HepG2 (cell line): ENCODE data around the gene ANKRD65. TPM values are rescaled to one million over a fixed set of nuclear protein-coding genes. Genes with fewer than 3 reads are reported as not detected.
A peak's percentile ranks its signal among the peaks of the same experiment; 100 is the strongest.

Experiments
- DNMT3B ChIP-seq: conservative IDR thresholded peaks from 2 replicates; pipeline ENCODE4 v1.6.1; 2016; ENCODE audit warnings: missing biosample characterization, control low read depth
- FOXC1 ChIP-seq: sonication (generic); formaldehyde crosslinking; IDR thresholded peaks from 2 replicates; pipeline ENCODE4 v1.8.0; 2022; ENCODE audit warnings: mild to moderate bottlenecking, missing genetic modification reagents, borderline replicate concordance
- HNF1B ChIP-seq: sonication (generic); formaldehyde crosslinking; IDR thresholded peaks from 2 replicates; pipeline ENCODE4 v1.5.1; 2020; ENCODE audit warnings: mild to moderate bottlenecking, moderate library complexity, missing genetic modification reagents
- HOMEZ ChIP-seq: IDR thresholded peaks from 2 replicates; pipeline ENCODE4 v1.6.1; 2016; ENCODE audit warnings: low read depth
- HOXA7 ChIP-seq: sonication (generic); formaldehyde crosslinking; IDR thresholded peaks from 2 replicates; pipeline ENCODE4 v1.8.1; 2022; ENCODE audit warnings: mild to moderate bottlenecking, missing genetic modification reagents, moderate library complexity
- HOXD1 ChIP-seq: sonication (generic); formaldehyde crosslinking; IDR thresholded peaks from 2 replicates; pipeline ENCODE4 v1.5.0; 2020; ENCODE audit warnings: missing genetic modification reagents
- MTF2 ChIP-seq: sonication (generic); formaldehyde crosslinking; IDR thresholded peaks from 2 replicates; pipeline ENCODE4 v1.5.0; 2020; ENCODE audit warnings: missing genetic modification reagents, borderline replicate concordance
- NFE2 ChIP-seq: sonication (generic); formaldehyde crosslinking; IDR thresholded peaks from 2 replicates; pipeline ENCODE4 v1.4.0; 2020; ENCODE audit warnings: missing genetic modification reagents
- NFE2L1 ChIP-seq: sonication (generic); formaldehyde crosslinking; IDR thresholded peaks from 2 replicates; pipeline ENCODE4 v1.4.0; 2020; ENCODE audit warnings: missing genetic modification reagents, mild to moderate bottlenecking, borderline replicate concordance
- NFYB ChIP-seq: sonication (generic); formaldehyde crosslinking; IDR thresholded peaks from 2 replicates; pipeline ENCODE4 v1.4.0; 2020; ENCODE audit warnings: missing genetic modification reagents
- PAXIP1 ChIP-seq: sonication (generic); formaldehyde crosslinking; conservative IDR thresholded peaks from 2 replicates; pipeline ENCODE4 v1.4.0; 2020; ENCODE audit warnings: mild to moderate bottlenecking, missing genetic modification reagents, moderate library complexity
- PPARG ChIP-seq: conservative IDR thresholded peaks from 2 replicates; pipeline ENCODE4 v1.6.1; 2016; ENCODE audit warnings: missing biosample characterization, missing genetic modification reagents
- TBP ChIP-seq: sonication (generic); formaldehyde crosslinking; IDR thresholded peaks from 2 replicates; pipeline ENCODE4 v1.5.0; 2020; ENCODE audit warnings: missing genetic modification reagents
- YEATS2 ChIP-seq: sonication (generic); formaldehyde crosslinking; IDR thresholded peaks from 2 replicates; pipeline ENCODE4 v1.4.0; 2020; ENCODE audit warnings: missing genetic modification reagents, borderline replicate concordance
- ZFYVE20 ChIP-seq: sonication (generic); formaldehyde crosslinking; IDR thresholded peaks from 2 replicates; pipeline ENCODE4 v1.8.0; 2023; ENCODE audit warnings: low read depth, mild to moderate bottlenecking, moderate library complexity, missing genetic modification reagents, borderline replicate concordance
- ZNF234 ChIP-seq: sonication (generic); formaldehyde crosslinking; conservative IDR thresholded peaks from 2 replicates; pipeline ENCODE4 v1.5.1; 2020; ENCODE audit warnings: mild to moderate bottlenecking, missing genetic modification reagents
- ZNF7 ChIP-seq: IDR thresholded peaks from 2 replicates; pipeline ENCODE4 v1.6.1; 2016; ENCODE audit warnings: missing biosample characterization, missing genetic modification reagents
- ZNF816 ChIP-seq: sonication (generic); formaldehyde crosslinking; IDR thresholded peaks from 2 replicates; pipeline ENCODE4 v1.8.0; 2022; ENCODE audit warnings: missing genetic modification reagents, mild to moderate bottlenecking, borderline replicate concordance
- ZSCAN21 ChIP-seq: sonication (generic); formaldehyde crosslinking; IDR thresholded peaks from 2 replicates; pipeline ENCODE4 v1.8.0; 2022; ENCODE audit warnings: mild to moderate bottlenecking, missing genetic modification reagents, moderate library complexity, borderline replicate concordance
- polyA plus RNA-seq, 8 experiments: library from polyadenylated mRNA; depleted of rRNA in 3 of 8; stranded (reverse) in 7 of 8; unstranded in 1 of 8; fragments of >200 nt; fragmentation: Illumina TruSeq in 4 of 8; extraction: Trizol in 4 of 8; gene quantifications; 2 replicates each; pipeline versions ENCODE4 v1.2.1 to v1.2.3, GENCODE V29; 2011 to 2016; ENCODE audit warnings: low read depth in 4 of 8, missing spikeins in 1 of 8, mixed read lengths in 1 of 8; ENCODE audit not compliant: insufficient read depth in 1 of 8
- total RNA-seq, 5 experiments: library from RNA; depleted of rRNA; stranded (reverse); fragments of >200 nt; fragmentation: Illumina TruSeq; extraction: Trizol; gene quantifications; 2 replicates each; pipeline ENCODE4 v1.2.3, GENCODE V29; 2016; ENCODE audit warnings: low read depth in 1 of 5
- TF ChIP-seq, protein P1 (sequence below): sonication (generic); formaldehyde crosslinking; IDR thresholded peaks from 2 replicates; pipeline ENCODE4 v1.5.0; 2020; ENCODE audit warnings: missing genetic modification reagents

Gene ANKRD65
- total and polyA plus RNA-seq, 2 of the 13 experiments (the other 11 are each of a cell fraction or from before 2014, with no cell fraction given): 12.1 to 30.1 TPM

DNA sequence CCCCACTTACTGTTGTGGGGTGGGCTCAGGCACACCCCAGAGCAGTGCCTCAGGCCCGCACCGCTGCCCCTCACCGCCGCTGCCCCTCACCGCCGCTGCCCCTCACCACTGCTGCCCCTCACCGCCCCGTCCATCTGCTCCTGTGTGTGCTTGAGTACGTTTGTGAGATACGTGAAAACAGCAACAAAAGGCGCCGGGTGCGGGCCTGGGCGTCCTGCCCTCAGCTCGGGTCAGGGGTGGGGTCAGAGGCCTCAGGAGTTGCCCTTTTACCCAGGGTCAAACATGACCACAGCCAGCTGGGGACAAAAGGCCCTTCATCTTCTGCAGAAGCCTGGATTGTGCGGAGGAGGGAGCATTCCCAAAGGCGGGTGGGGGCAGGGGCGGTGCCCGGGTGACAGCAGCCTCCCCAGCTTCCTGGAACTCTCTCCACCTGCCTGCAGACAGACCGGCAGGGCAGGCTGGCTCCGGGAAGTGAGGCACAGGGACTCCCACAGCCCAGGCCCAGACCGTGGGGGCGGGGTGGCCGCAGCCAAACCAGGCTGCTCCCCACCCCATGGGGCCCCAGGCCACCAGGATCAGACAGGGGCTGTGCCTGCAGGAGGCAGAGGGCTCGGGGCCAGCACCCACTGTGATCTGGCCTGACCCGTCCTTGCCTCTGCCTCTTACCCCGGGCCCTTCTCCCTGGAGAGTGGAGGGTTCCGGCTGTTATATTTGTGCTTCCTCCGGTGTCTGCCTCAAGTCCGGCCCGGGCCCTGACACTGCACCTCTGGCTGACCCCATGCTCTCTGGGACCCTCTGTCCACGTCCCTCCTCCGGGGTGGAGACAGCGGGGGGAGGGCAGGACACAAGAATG lies 12.1 kb upstream of the ANKRD65 start (continued):
- TF ChIP-seq HNF1B (CRISPR knock-in tag) (peak; percentile 94), ZSCAN21 (CRISPR knock-in tag) (peak; percentile 23; the same call in 1 of the 2 replicates), DNMT3B (no peak), PPARG (CRISPR knock-in tag) (peak; percentile 64; the same call in 1 of the 2 replicates), TBP (CRISPR knock-in tag) (no peak), ZNF234 (no peak; the same call in none of the 2 replicates), NFE2L1 (CRISPR knock-in tag) (no peak), MTF2 (no peak), HOXD1 (CRISPR knock-in tag) (peak; percentile 84), PAXIP1 (CRISPR knock-in tag) (peak; percentile 93), NFYB (CRISPR knock-in tag) (no peak), ZNF816 (CRISPR knock-in tag) (no peak), HOMEZ (CRISPR knock-in tag) (peak; percentile 11; the same call in 1 of the 2 replicates), ZFYVE20 (CRISPR knock-in tag) (no peak), FOXC1 (CRISPR knock-in tag) (no peak), NFE2 (CRISPR knock-in tag) (no peak), HOXA7 (CRISPR knock-in tag) (no peak), ZNF7 (CRISPR knock-in tag) (no peak), YEATS2 (CRISPR knock-in tag) (peak; percentile 65; the same call in 1 of the 2 replicates)
- TF ChIP-seq, protein P1, sequence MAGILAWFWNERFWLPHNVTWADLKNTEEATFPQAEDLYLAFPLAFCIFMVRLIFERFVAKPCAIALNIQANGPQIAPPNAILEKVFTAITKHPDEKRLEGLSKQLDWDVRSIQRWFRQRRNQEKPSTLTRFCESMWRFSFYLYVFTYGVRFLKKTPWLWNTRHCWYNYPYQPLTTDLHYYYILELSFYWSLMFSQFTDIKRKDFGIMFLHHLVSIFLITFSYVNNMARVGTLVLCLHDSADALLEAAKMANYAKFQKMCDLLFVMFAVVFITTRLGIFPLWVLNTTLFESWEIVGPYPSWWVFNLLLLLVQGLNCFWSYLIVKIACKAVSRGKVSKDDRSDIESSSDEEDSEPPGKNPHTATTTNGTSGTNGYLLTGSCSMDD (CRISPR knock-in tag): no peak
